ENCODE measurements around the gene PWWP2B.

Gene PWWP2B

DNA sequence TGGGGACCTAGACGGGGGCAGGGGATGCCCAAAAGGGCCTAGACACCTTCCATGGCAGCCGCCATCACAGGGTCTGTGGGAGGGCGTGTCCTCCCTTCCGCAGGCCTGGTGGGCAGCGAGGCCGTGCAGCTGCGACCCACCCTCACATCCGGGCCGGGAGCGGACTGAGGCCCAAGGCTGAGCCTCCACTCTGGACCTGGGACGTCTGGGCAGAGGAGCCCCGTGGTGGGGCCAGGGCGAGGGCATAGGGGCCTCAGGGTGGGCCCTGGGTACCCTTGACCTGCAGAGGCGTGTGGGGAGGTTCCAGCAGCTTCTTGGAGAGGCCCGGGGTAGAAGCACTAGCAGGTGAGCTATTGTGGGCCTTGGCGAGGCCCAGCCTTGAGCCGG lies 49.2 kb downstream of the PWWP2B start:
- Histone ChIP-seq H3K9ac (ENCODE audit: low read length) (no peak overlapping the region), H3K9me2 (ENCODE audit: low read depth, low read length) (no peaks in the 10 kb centered on the region), H2AFZ (ENCODE audit: low read length) (no peak overlapping the region), H3K36me3 (ENCODE audit: insufficient read depth, low read length) (no peaks in the 10 kb centered on the region), H3K27me3 (ENCODE audit: insufficient read depth, low read length) (no peaks in the 10 kb centered on the region), H3K79me2 (ENCODE audit: insufficient read depth, low read length) (no peaks in the 10 kb centered on the region), H3K4me3 (ENCODE audit: low read depth, low read length, poor library complexity, severe bottlenecking) (no peak overlapping the region), H4K20me1 (ENCODE audit: insufficient read depth, low read length) (no peaks in the 10 kb centered on the region), H3F3A (ENCODE audit: insufficient read depth, low read length) (no peaks in the 10 kb centered on the region), H3K9me3 (ENCODE audit: low read length) (0 out of 2 replicates have a peak, but pooled peaks cover 2% of the 10 kb centered on the region), H3K4me1 (ENCODE audit: insufficient read depth, low read length, severe bottlenecking) (peaks cover 16% of the 10 kb centered on the region), H3K27ac (ENCODE audit: low read depth, low read length, poor library complexity, severe bottlenecking) (no peak overlapping the region), H3K4me2 (ENCODE audit: low read length) (no peak overlapping the region)
- TF ChIP-seq CTCF (IDR thresholded peaks at IDR 0.05; ENCODE audit: low read length) = no peak
- TF ChIP-seq EZH2 (IDR thresholded peaks at IDR 0.05; ENCODE audit: borderline replicate concordance, low read length) = no peak

GRCh38 chr10:132446661-132447445 lies 49.9 kb downstream of the PWWP2B start:
- Histone ChIP-seq H4K20me1 (ENCODE audit: insufficient read depth, low read length) (no peaks in the 10 kb centered on the region), H3K4me2 (ENCODE audit: low read length) (no peak overlapping the region), H3K9me2 (ENCODE audit: low read depth, low read length) (no peaks in the 10 kb centered on the region), H3K36me3 (ENCODE audit: insufficient read depth, low read length) (no peaks in the 10 kb centered on the region), H3K9me3 (ENCODE audit: low read length) (no peaks in the 10 kb centered on the region), H3K9ac (ENCODE audit: low read length) (peak overlapping the region; percentile 33; the same call in 1 of the 2 replicates), H3K27me3 (ENCODE audit: insufficient read depth, low read length) (no peaks in the 10 kb centered on the region), H2AFZ (ENCODE audit: low read length) (no peak overlapping the region), H3K4me3 (ENCODE audit: low read depth, low read length, poor library complexity, severe bottlenecking) (no peak overlapping the region), H3F3A (ENCODE audit: insufficient read depth, low read length) (no peaks in the 10 kb centered on the region), H3K4me1 (ENCODE audit: insufficient read depth, low read length, severe bottlenecking) (peaks cover 16% of the 10 kb centered on the region), H3K79me2 (ENCODE audit: insufficient read depth, low read length) (no peaks in the 10 kb centered on the region), H3K27ac (ENCODE audit: low read depth, low read length, poor library complexity, severe bottlenecking) (peak overlapping the region; percentile 34)
- TF ChIP-seq CTCF (IDR thresholded peaks at IDR 0.05; ENCODE audit: low read length) (peak; percentile 25; the same call in 1 of the 2 replicates), EZH2 (IDR thresholded peaks at IDR 0.05; ENCODE audit: borderline replicate concordance, low read length) (no peak)

DNA sequence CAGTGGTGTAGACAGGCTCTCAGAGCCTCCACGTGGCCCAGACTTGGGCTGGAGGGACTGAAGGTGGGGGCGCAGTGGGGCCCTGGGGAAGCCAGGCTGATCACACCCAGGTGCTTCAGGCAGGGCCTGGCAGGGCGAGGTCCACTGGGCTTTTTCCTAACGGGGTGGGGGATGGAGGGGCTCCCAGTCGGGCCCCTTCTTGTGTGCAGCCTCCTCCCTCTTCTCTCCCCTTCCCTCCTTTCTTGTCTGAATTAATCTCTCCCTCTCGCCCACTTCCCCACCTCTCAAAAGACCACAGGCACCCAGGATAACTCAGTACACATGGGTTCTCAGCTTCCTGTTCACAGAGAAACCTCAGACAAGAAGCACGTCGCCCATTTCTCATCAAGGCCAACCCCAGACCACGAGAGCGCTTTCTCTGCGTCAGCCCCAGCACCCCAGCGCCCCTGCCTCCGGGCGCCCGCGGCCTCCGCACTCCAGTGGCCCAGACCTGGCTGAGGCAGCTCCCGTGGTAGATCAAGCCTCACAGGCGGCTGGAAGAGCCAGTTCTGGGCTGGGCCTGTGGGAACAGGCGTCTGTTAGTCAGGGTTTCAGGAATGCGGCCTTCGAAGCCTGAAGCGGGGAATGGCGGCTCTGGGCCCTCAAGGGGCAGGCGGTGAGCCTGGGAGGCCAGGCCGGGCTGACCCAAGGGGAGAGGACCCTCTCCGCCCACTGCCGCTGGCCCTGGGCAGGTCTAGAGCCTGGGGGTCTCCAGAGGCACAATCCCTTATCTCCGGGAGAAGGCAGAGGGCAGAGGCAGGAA lies 50.6 kb downstream of the PWWP2B start:
- Histone ChIP-seq H3K27ac (ENCODE audit: low read depth, low read length, poor library complexity, severe bottlenecking) (peak overlapping the region; percentile 34), H3K9me3 (ENCODE audit: low read length) (no peaks in the 10 kb centered on the region), H3K4me3 (ENCODE audit: low read depth, low read length, poor library complexity, severe bottlenecking) (no peak overlapping the region), H3K4me1 (ENCODE audit: insufficient read depth, low read length, severe bottlenecking) (peaks cover 18% of the 10 kb centered on the region), H3F3A (ENCODE audit: insufficient read depth, low read length) (no peaks in the 10 kb centered on the region), H3K9me2 (ENCODE audit: low read depth, low read length) (no peaks in the 10 kb centered on the region), H3K27me3 (ENCODE audit: insufficient read depth, low read length) (no peaks in the 10 kb centered on the region), H2AFZ (ENCODE audit: low read length) (no peak overlapping the region), H3K9ac (ENCODE audit: low read length) (peak overlapping the region; percentile 33; the same call in 1 of the 2 replicates), H3K4me2 (ENCODE audit: low read length) (no peak overlapping the region), H3K36me3 (ENCODE audit: insufficient read depth, low read length) (no peaks in the 10 kb centered on the region), H3K79me2 (ENCODE audit: insufficient read depth, low read length) (no peaks in the 10 kb centered on the region), H4K20me1 (ENCODE audit: insufficient read depth, low read length) (no peaks in the 10 kb centered on the region)
- TF ChIP-seq CTCF (IDR thresholded peaks at IDR 0.05; ENCODE audit: low read length) (no peak), EZH2 (IDR thresholded peaks at IDR 0.05; ENCODE audit: borderline replicate concordance, low read length) (no peak)

Data from OCI-LY1 (cell line).